GM12873 (cell line): Measurements from ENCODE around the gene PTPN22.

ENCODE experiments used
- TF ChIP-seq, protein P1 (sequence below): IDR thresholded peaks from 2 replicates; pipeline ENCODE4 v1.5.1; 2012; ENCODE audit warnings: low read depth, mild to moderate bottlenecking, moderate library complexity, low read length, control low read depth; ENCODE audit not compliant: insufficient read depth; ENCODE audit errors: missing control alignments

The PTPN22 gene

DNA sequence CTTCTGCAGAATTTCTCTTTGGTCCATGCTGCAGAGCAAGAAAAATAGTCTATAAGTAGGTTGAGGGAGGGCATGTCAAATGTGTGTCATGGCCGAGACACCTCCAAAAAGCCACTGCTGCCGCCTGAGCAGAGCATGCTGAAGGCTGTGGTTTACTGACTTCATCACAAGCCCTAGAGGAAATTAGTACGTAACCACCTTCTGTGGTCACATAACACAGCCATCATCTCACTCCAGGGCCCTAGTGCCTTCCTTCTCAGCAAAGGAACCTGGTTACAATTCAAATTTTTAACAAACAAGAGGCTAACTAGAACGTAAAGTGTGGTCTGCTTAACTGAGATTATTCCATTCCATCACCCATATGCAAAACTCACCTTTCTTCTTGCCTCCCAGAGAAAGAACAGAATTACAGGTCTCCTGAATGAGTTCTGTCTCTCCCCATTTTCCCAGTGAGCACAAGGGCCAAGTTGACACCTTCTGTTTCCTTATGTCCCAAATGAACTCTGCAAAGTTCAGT is at the start of gene PTPN22:
Gene PTPN22 (minus strand): TSS at position 116 of the 517 bp plus-strand sequence.
- TF ChIP-seq, protein P1, sequence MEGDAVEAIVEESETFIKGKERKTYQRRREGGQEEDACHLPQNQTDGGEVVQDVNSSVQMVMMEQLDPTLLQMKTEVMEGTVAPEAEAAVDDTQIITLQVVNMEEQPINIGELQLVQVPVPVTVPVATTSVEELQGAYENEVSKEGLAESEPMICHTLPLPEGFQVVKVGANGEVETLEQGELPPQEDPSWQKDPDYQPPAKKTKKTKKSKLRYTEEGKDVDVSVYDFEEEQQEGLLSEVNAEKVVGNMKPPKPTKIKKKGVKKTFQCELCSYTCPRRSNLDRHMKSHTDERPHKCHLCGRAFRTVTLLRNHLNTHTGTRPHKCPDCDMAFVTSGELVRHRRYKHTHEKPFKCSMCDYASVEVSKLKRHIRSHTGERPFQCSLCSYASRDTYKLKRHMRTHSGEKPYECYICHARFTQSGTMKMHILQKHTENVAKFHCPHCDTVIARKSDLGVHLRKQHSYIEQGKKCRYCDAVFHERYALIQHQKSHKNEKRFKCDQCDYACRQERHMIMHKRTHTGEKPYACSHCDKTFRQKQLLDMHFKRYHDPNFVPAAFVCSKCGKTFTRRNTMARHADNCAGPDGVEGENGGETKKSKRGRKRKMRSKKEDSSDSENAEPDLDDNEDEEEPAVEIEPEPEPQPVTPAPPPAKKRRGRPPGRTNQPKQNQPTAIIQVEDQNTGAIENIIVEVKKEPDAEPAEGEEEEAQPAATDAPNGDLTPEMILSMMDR: no peak

DNA sequence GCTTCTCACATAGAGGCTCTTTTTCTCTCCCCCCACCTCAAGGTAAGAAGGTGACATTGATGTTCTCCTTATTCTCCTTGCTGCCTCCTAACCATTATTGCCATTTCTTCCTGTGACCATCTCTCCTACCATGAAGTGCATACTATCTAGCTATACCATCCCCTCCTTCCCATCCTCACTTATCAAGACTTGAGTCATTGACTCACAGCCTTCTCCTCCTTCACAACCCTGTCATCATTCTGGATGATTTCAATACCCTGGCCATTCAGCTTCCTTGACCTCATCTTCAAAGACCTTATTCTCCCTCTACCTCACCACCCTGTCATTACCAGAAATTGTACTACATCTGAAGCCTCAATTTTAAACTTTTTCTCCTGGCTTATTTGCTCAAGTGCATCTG is 46.7 kb upstream of the PTPN22 start:
- TF ChIP-seq, protein P1: no peak

DNA sequence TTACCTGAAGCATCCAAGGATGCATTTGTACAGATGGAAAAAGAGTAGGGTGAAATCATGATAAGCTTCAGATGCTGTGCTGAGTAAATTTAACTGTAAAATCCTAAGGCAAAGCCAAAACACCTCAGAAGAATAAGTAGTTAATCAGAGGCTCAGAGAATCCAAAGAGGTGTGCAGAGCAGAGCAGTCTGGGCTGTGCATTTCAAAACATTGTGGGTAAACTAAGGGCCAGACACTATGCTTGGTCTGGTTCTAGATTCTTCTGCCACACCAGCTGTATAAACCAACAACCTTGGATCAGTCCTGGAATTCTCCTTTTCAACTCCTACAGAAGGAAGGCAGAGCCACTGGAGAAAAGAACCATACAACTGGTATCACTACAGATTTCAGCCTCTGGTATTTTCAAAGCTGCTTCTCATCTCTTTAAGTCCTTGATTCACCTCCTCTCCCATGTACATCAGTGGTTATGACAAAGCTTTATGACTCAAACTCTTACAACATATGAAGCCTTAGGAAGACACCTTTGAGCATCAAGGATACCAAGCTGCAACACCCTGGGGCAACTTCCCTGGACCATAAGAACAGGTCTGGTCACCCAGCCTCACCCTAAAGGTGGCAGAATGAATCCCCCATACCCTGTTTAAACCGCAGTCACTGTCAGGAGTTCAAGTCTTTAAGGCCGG is 46.0 kb upstream of the PTPN22 start:
- TF ChIP-seq, protein P1: no peak

DNA sequence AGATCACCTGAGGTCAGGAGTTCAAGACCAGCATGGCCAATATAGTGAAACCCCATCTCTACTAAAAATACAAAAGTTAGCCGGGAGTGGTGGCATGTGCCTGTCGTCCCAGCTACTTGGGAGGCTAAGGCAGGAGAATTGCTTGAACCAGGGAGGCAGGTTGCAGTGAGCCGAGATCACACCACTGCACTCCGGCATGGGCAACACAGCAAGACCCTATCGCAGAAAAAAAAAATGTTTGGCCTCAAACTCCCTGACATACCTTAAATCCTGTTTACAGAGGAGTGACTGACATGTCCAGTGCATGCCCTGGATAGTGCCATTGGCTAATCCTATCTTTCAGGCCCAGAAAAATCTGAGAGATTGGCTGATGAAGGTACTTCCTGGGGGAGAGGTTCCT is 45.5 kb upstream of the PTPN22 start:
- TF ChIP-seq, protein P1: no peak

DNA sequence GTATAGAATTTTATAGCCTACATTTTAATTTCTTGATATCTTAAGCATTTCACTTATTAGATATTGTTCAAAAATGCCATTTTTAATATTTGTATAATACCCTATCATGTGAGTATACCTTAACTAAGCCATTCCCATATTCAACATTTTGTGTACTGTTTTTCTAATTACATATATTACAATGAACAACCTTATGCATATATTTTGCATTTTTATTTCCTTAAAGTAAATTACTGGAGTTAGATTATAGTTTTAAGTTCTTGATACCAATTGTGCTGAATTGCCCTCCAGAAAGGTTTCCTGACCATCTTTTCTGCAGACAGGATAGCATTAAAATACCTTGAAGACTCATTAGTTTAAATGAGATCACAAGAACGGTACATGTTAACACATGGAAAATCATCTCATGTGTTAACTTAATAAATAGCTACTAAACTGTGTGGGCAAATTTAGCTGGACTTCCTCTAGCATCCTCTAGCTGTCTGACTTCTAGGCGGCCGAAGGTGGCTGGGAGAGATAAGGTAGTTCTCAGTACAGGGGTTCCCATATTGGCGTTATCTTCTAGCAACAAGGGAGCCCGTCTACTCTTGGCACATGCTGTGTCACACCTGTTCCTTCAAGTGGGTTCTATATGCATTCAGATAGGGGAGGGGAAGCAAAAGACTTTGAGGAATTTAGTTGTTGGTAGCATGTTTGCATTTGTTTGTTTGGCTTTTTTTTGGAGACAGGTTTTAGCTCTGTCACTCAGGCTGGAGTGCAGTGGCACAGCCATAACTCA is 42.6 kb upstream of the PTPN22 start:
- TF ChIP-seq, protein P1: no peak

DNA sequence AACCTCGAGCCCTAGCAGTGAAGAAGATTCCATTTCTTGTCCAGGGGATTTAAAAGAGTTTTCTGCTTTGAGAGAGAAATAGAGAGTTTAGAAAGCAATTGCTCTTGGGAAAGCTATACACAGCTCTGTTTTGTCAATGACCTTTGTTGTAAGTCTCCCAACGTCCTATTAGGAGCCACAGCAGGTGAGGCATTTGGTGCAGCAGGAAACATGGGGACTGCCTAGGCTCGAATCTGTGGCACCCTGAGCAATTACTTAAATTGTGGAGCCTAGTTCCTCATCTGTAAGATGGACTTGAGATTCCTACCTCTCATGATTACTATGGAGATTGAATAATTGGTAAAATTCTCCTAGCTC is 41.8 kb upstream of the PTPN22 start:
- TF ChIP-seq, protein P1: no peak

DNA sequence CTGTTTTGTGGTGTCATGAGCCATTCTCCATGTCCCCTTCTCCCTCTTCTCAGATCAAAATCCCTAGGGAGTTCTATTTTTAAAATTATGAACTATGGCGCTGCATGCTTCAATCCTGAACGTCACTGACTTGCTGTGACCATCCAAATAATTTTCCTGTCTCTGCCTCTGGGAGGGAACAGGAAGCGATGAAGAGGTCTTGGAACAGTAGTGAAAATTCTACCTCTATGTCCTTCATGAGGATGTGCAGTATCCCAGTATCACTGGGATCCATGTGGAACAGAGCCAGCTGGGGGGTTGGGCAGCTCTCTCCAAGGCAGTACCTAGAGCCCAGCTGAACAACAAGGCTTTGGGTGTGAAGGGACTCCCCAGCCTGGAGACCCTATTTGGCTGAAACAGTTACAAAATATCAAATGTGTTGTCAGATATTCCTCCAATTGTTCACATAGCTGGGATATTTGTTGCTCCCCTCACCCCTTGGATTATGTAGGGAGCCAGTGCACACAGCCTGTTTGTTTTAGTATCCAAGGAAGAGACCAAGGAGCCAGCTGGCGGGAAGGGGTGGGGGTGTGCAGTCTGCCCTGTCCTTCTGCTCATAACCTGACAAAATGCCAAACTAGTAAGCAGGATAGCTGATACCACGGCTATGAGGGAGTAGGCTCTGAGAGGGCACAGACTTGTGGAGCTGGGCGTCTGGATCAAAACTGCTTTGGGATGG is 41.2 kb upstream of the PTPN22 start:
- TF ChIP-seq, protein P1: no peak
